Right cardiac atrium (tissue), 5 donors: ENCODE measurements around the gene CFAP43. TPM values are rescaled to one million over a fixed set of nuclear protein-coding genes. Genes with fewer than 3 reads are reported as not detected.
"Not testable (repeated sequence)": the region's sequence is repeated elsewhere in the genome, so short reads cannot be mapped to it uniquely, and the experiment has no call there.

ENCODE experiments used
- ATAC-seq, 2 donors: fragments of 200-7000 bp; cut with Tn5 transposase; one replicate each; pipeline versions ENCODE4 v1.8.0 to v1.9.1; 2020; ENCODE audit warnings: moderate library complexity in 2 of 2, mild to moderate bottlenecking in 1 of 2
- DNase-seq, 3 donors: peaks; one replicate each; pipeline ENCODE4 v3.0.0-alpha.2; 2020
- H3K27ac ChIP-seq: one replicate; pipeline ENCODE4 v1.5.1; 2013; ENCODE audit warnings: mild to moderate bottlenecking, low read length, control low read depth, moderate library complexity
- H3K27me3 ChIP-seq: one replicate; pipeline ENCODE4 v1.6.1; 2013; ENCODE audit not compliant: control insufficient read depth, insufficient read depth
- H3K4me1 ChIP-seq: one replicate; pipeline ENCODE4 v1.6.1; 2013; ENCODE audit warnings: low read length; ENCODE audit not compliant: control insufficient read depth, insufficient read depth
- H3K4me3 ChIP-seq: one replicate; pipeline ENCODE4 v1.5.1; 2013; ENCODE audit warnings: low read length, control low read depth
- H3K9me3 ChIP-seq: one replicate; pipeline ENCODE4 v1.6.1; 2013; ENCODE audit warnings: low read length; ENCODE audit not compliant: control insufficient read depth
- WGBS: extraction: QIAGEN DNeasy Blood & Tissue Kit; methylation state at CpG from one replicate; pipeline ENCODE4 v1.1.7; 2013; 5-methylcytosine and 5-hydroxymethylcytosine counted together
- intact Hi-C, 4 donors: fragments of 100-400 bp; cut with DNase I; formaldehyde crosslinking; loops; one replicate each; pipeline versions ENCODE4 v1.11.0 to v1.14.0; 2022 to 2023
- polyA plus RNA-seq: library from polyadenylated mRNA; stranded (reverse); fragments of 200-250 nt; gene quantifications from one replicate; pipeline ENCODE4 v1.2.3, GENCODE V29; 2013
- total RNA-seq, 4 donors: library from RNA; stranded (reverse); fragmentation: NEBNext Ultra II Directional; extraction: Animal tissue kit (Norgen Biotek cat#: 25700); gene quantifications; one replicate each; pipeline ENCODE4 v1.2.1, GENCODE V29; 2021
- donor health status: healthy with polysubstance abuse.
- donor health status: DM: no; HTN: yes; CAD: no.
- donor health status: DM: no; HTN: no; CAD: no.
- donor health status: DM: no; HTN: yes; CAD: no; lungs with severe emphysema.
- donor health status: DM: yes; HTN: yes; CAD: no.

CFAP43 gene
- total and polyA plus RNA-seq, 5 donors, result 0.09 to 0.35 (median 0.18) TPM

DNA sequence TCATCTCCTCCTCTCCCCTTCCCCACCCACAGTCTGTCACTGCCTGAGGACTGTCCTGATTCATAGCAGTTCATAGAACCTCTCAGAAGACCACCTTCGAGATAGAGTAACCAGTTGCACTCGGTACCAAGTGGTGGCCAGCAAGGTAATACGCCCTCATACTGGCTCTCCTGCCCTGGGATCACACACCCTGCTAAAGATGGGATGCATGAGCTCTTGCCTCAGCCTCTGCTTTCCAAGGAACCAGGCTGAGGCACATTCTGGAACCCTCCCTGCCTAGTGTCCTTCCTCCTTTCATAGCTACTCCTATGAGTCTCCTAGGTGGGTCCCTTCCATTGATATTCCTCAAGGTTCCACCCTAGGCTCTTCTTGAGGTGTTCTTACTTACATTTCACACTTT is 15.5 kb downstream of the CFAP43 start:
- 92% methylated on average over 3 of the region's 3 CpGs for WGBS
- intact Hi-C loops, result loop anchor here in 1 of 4 donors (10.0 kb wide), 1 partner anchor 332 kb away; no protein-coding TSS in a partner anchor
- H3K4me3 ChIP-seq, result no peak overlapping the region
- H3K9me3 ChIP-seq, result no peaks in the 10 kb centered on the region
- H3K27me3 ChIP-seq, result no peaks in the 10 kb centered on the region
- no peak overlapping the region for H3K27ac ChIP-seq
- no peaks in the 10 kb centered on the region for H3K4me1 ChIP-seq
- no peak for ATAC-seq
- no peak for DNase-seq

DNA sequence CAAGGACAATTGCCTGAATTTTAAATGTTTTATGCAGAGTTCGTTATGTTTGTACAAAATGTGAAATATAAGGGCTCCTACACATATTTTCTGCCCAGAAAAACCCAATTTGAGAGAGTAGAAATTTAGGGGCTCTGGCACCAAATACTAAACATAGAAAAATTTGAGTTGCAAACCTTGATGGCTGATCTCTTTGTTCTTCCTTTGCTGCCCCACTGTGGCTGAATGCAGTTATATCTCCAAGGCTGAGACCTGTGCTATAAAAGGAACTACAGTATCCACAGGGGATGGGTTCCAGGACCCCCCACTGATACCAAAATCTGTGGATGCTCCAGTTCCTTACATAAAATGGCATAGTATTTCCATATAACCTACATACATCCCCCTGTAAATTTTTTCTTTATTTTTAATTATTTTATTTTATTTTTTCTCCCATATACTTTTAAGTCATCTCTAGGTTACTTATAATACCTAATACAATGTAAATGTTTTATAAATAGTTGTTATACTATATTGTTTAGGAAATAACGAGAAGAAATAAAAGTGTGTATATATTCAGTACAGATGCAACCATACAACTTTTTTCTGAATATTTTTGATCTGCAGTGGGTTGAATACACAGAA is 22.5 kb downstream of the CFAP43 start:
- H3K4me1 ChIP-seq, result no peaks in the 10 kb centered on the region
- 32% methylated on average over 2 of the region's 2 CpGs for WGBS
- no peak overlapping the region for H3K27ac ChIP-seq
- DNase-seq (no peak), ATAC-seq (peak; percentile 45 to 70)
- H3K4me3 ChIP-seq, result no peak overlapping the region
- H3K27me3 ChIP-seq, result no peaks in the 10 kb centered on the region
- intact Hi-C loops, result loop anchor here (5.0 to 10.0 kb wide), 5 partner anchors 162 to 325 kb away; no protein-coding TSS in a partner anchor
- no peaks in the 10 kb centered on the region for H3K9me3 ChIP-seq

DNA sequence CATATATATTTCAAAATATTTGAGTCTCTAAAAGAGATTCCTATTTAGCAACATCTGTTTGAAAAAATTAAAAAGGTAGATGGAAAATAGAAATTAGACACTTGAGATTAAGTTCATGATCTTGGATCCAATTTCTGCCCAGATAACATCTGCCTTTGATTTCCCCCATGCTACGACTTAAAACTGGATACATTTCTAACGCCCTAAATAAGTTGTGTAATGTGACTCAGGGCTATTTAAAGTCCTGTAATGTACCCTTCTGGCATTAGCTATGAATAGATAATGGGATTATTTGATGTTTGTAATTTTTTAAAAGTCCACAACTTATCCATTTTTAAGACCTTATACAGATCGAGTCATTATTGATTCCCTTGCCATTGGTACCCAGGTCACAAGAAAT is 23.4 kb downstream of the CFAP43 start:
- 45% methylated on average over 3 of the region's 3 CpGs for WGBS
- no peak for ATAC-seq

DNA sequence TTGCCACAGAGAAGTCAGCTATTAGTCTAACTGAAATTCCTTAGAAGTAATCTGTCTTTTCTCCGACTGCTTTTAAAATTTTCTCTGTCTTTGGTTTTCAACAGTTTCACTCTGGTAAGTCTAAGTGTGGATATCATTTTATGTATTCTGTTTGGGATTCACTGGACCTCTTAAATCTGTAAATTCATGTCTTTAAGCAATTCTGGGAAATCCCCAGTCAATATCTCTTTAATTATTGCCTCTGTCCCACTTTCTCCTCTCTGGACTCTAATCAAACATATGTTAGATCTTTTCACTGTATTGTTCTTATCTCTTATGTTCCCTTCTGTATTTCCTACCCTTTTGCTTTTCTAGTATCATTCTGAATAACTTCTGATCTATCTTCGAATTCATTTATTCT is 29.9 kb downstream of the CFAP43 start:
- Histone ChIP-seq H3K4me1 (no peaks in the 10 kb centered on the region), H3K9me3 (no peaks in the 10 kb centered on the region), H3K27ac (no peak overlapping the region), H3K4me3 (no peak overlapping the region), H3K27me3 (no peaks in the 10 kb centered on the region)
- 93% methylated on average over 2 of the region's 2 CpGs for WGBS
- ATAC-seq (no peak), DNase-seq (no peak)
- intact Hi-C loops, result loop anchor here in 1 of 4 donors (10.0 kb wide), 1 partner anchor 307 kb away; no protein-coding TSS in a partner anchor

More for the DNA sequence above, 23.4 kb downstream of the CFAP43 start:
- Histone ChIP-seq H3K4me1 (no peaks in the 10 kb centered on the region), H3K4me3 (no peak overlapping the region), H3K27me3 (no peaks in the 10 kb centered on the region), H3K9me3 (no peaks in the 10 kb centered on the region), H3K27ac (no peak overlapping the region)
- no peak for DNase-seq
- intact Hi-C loops, result loop anchor here (5.0 to 10.0 kb wide), 3 partner anchors 161 to 314 kb away; no protein-coding TSS in a partner anchor

DNA sequence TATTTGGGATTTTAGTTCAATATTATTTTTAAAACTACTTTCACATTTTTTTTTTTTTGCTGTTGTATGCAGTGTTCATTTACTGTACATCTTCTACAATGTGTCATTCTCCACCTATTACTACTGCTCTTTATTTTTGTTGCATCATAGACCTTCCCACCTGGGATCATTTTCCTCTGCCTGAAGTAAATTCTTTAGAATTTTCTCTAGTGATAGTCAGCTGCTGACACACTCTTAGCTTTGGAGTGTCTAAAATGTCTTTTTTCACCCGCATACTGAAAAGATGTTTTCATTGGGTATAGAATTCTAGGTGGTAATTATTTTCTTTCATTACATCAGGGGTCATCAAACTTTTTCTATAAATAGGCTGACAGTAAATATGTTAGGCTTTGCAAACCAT is 30.5 kb downstream of the CFAP43 start:
- no peak overlapping the region for H3K4me3 ChIP-seq
- intact Hi-C loops, result loop anchor here in 1 of 4 donors (10.0 kb wide), 1 partner anchor 307 kb away; no protein-coding TSS in a partner anchor
- ATAC-seq, result no peak
- no peak overlapping the region for H3K27ac ChIP-seq
- no peaks in the 10 kb centered on the region for H3K9me3 ChIP-seq
- WGBS, result 97% methylated on average over 1 of the region's 1 CpG
- H3K27me3 ChIP-seq, result no peaks in the 10 kb centered on the region
- no peaks in the 10 kb centered on the region for H3K4me1 ChIP-seq
- DNase-seq, result no peak

DNA sequence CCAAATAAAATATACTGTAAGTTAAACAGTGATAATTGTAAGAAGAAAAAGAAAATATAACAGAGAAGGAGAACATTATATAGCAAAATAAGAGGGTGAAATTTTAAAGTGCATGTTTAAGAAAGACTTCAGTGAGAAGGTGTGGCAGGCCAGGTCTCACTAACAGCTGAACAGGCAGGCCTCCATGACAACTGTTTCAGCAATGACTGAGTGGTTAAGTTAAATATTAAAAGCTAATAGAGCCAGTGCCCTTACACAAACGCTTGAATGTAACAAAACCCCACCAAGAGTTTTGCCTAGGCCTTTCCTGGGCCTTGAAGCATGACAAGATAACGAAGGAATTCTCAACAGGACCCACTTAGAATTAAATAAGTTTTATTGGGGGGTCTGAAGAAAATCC is 32.6 kb downstream of the CFAP43 start:
- Histone ChIP-seq H3K9me3 (no peaks in the 10 kb centered on the region), H3K4me3 (no peak overlapping the region), H3K4me1 (no peaks in the 10 kb centered on the region), H3K27ac (no peak overlapping the region), H3K27me3 (no peaks in the 10 kb centered on the region)
- DNase-seq, result no peak
- 87% methylated on average over 2 of the region's 2 CpGs for WGBS
- no peak for ATAC-seq
- intact Hi-C loops, result no loop called here

DNA sequence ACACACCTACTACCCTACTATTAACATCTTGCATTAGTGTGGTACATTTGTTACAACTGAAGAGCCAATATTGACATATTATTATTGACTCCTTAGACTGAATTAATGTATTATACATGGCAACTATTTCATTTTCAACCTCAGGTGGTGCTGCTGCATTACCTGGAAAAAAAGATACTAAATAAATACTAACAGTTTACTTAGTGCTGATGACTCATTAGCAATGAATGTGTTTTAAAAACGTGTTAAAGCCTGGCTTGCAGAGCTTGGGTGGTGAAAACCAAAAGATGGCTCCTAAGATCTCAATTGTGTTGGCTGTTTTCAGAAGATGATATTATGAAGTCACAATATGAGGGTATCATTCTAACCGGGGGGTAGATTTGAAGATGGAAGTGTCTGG is 34.8 kb downstream of the CFAP43 start:
- ATAC-seq, result no peak
- no peaks in the 10 kb centered on the region for H3K9me3 ChIP-seq
- H3K27ac ChIP-seq, result no peak overlapping the region
- no peak for DNase-seq
- H3K4me1 ChIP-seq, result no peaks in the 10 kb centered on the region
- H3K4me3 ChIP-seq, result no peak overlapping the region
- intact Hi-C loops, result no loop called here
- 55% methylated on average over 2 of the region's 2 CpGs for WGBS
- H3K27me3 ChIP-seq, result no peaks in the 10 kb centered on the region

DNA sequence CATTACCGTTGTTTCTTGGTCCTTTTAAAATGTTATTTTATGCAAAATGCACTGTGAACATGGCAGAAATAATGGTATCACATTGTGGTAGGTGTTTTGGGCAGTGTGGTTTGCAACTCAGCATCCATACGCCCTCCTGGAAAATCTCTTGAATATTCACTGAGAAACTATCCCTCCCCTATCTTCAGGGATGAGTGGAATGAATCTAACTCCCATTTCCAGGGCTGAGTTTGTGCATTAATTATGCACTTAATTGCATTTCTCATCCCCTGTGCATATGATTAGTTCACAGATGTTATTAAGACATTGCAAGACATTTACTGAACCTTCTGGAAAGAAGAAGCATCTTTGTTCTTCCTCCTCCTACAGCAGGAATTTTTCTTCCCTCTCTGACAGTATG is 36.5 kb downstream of the CFAP43 start:
- no peak for ATAC-seq
- Histone ChIP-seq H3K4me1 (no peaks in the 10 kb centered on the region), H3K4me3 (no peak overlapping the region), H3K27me3 (no peaks in the 10 kb centered on the region), H3K9me3 (no peaks in the 10 kb centered on the region), H3K27ac (no peak overlapping the region)
- 79% methylated on average over 2 of the region's 2 CpGs for WGBS
- no peak for DNase-seq
- intact Hi-C loops, result no loop called here

DNA sequence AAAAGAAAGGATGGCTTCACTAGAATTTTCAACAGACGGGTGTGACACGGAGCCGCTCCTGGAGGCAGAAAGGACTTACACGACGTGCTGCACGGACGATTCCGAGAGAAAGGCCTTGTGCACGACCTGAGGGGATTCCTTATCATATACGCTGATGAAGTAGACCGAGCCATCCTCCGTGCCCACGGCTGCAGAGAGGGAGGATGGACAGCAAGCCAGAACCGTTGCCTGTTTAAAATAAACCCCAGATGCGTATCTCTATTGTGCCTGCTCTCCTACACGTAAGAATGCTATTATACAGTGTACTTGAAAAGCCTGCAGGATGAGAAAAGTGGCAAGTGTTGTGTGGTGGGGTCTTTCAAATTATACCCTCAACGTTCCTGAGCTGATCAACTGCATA is 38.4 kb downstream of the CFAP43 start:
- no peak for ATAC-seq
- intact Hi-C loops, result no loop called here
- no peak overlapping the region for H3K4me3 ChIP-seq
- no peak for DNase-seq
- H3K4me1 ChIP-seq, result no peaks in the 10 kb centered on the region
- H3K27ac ChIP-seq, result no peak overlapping the region
- no peaks in the 10 kb centered on the region for H3K27me3 ChIP-seq
- 70% methylated on average over 17 of the region's 17 CpGs for WGBS
- H3K9me3 ChIP-seq, result no peaks in the 10 kb centered on the region

DNA sequence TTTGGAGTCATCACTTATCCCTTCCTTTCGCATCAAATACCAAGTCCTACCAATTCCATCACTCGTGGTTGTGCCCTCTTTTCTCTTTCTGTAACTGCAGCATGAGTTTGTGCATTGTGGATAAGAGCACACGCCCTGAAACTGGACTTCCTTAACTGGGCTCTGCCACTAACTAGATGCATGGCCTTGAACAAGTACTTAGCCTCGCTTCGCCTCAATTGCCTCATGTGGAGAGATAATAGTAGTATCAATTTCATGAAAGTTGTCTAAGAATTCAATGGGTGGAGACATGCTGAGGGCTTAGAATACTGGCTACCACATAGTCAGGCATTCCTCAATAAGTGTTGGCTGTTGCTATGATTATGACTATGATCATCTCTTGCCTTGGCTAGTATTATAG is 41.5 kb downstream of the CFAP43 start:
- Histone ChIP-seq H3K27me3 (no peaks in the 10 kb centered on the region), H3K4me1 (no peaks in the 10 kb centered on the region), H3K4me3 (no peak overlapping the region), H3K9me3 (no peaks in the 10 kb centered on the region), H3K27ac (no peak overlapping the region)
- ATAC-seq (no peak), DNase-seq (no peak)
- intact Hi-C loops, result no loop called here
- WGBS, result 89% methylated on average over 5 of the region's 5 CpGs

DNA sequence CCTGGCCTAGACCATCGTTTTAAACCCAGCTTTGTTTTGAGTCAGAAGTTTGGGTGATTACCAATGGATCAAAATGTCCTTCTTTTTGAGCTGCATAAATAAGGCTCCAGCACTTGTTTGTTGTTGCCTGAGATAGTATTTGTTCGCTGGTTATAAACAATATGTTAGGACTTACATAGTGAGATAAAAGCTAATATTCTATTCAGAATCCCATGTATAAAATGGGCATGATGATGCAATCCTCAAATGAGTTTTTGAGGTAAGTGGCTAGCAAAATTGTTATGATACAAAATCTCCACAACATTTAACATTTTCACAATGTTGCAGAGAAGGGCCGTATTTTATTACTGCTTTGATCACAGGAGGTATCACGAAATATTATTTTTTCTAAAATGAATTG is 48.5 kb downstream of the CFAP43 start:
- 81% methylated on average over 4 of the region's 4 CpGs for WGBS
- Histone ChIP-seq H3K4me1 (no peaks in the 10 kb centered on the region), H3K27ac (no peak overlapping the region), H3K4me3 (no peak overlapping the region), H3K9me3 (no peaks in the 10 kb centered on the region), H3K27me3 (no peaks in the 10 kb centered on the region)
- intact Hi-C loops, result no loop called here
- DNase-seq (no peak), ATAC-seq (no peak)

DNA sequence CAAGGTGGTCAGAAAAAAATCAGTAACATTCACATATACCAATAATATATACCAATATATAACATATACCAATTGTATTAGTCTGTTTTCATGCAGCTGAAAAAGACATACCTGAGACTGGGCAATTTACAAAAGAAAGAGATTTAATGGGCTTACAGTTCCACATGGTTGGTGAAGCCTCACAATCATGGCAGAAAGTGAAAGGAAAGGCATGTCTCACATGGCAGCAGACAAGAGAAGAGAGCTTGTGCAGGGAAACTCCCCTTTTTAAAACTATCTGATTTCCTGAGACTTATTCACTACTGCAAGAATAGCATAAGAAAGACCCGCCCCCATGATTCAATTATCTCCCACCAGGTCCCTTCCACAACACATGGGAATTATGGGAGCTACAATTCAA is 58.0 kb downstream of the CFAP43 start:
- intact Hi-C loops, H3K27me3 ChIP-seq, H3K4me3 ChIP-seq, DNase-seq, H3K4me1 ChIP-seq, ATAC-seq, H3K27ac ChIP-seq, H3K9me3 ChIP-seq: not testable (repeated sequence)
- 86% methylated on average over 1 of the region's 1 CpG for WGBS
